Neural progenitor cell (in vitro differentiated cells): ENCODE data around the gene ADAMTS18.

Experiments used
- EZH2 ChIP-seq: fragments of 200-600 bp; sonication (generic); IDR thresholded peaks from 2 replicates; pipeline ENCODE4 v1.6.1; 2017; ENCODE audit warnings: antibody characterized with exemption, mild to moderate bottlenecking, moderate library complexity
- EZH2phosphoT487 ChIP-seq: fragments of 200-600 bp; sonication (generic); IDR thresholded peaks from 2 replicates; pipeline ENCODE4 v1.6.1; 2017; ENCODE audit warnings: antibody characterized with exemption
- TF ChIP-seq, protein P1 (sequence below): fragments of 200-600 bp; sonication (generic); IDR thresholded peaks from 2 replicates; pipeline ENCODE4 v1.5.1; 2017; ENCODE audit warnings: antibody characterized with exemption, mild to moderate bottlenecking

DNA sequence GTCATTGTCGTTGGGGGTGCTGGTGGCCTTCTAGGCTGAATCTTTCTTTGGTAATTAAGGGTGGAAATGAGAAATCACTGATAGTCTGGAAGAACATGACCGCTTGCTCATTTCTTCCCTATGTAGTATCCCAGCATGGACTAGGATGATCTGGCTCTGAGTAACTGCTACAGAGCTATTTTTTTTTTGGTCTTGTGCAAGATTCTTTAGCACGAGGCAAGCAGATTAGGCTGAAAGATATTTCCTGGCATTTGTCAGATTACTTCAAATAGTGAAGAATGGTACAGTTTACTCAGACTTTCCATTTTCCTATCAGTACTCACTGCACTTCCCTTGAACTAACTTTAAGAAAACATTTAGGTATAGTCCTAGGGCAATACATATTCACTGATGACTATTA lies 146.6 kb downstream of the ADAMTS18 start:
- TF ChIP-seq, protein P1, sequence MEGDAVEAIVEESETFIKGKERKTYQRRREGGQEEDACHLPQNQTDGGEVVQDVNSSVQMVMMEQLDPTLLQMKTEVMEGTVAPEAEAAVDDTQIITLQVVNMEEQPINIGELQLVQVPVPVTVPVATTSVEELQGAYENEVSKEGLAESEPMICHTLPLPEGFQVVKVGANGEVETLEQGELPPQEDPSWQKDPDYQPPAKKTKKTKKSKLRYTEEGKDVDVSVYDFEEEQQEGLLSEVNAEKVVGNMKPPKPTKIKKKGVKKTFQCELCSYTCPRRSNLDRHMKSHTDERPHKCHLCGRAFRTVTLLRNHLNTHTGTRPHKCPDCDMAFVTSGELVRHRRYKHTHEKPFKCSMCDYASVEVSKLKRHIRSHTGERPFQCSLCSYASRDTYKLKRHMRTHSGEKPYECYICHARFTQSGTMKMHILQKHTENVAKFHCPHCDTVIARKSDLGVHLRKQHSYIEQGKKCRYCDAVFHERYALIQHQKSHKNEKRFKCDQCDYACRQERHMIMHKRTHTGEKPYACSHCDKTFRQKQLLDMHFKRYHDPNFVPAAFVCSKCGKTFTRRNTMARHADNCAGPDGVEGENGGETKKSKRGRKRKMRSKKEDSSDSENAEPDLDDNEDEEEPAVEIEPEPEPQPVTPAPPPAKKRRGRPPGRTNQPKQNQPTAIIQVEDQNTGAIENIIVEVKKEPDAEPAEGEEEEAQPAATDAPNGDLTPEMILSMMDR, result no peak
- TF ChIP-seq EZH2 (no peak), EZH2phosphoT487 (no peak)
